HUES48 (cell line): Measurements from ENCODE around the gene ZNF723.

Experiments
- H3K27ac ChIP-seq: one replicate; pipeline ENCODE4 v1.7.0; 2013; ENCODE audit warnings: low read depth, low read length, inconsistent platforms
- H3K27me3 ChIP-seq: 2 replicates; pipeline ENCODE4 v1.6.1; 2013; ENCODE audit warnings: mild to moderate bottlenecking, low read length; ENCODE audit not compliant: control insufficient read depth, insufficient read depth
- H3K36me3 ChIP-seq: 2 replicates; pipeline ENCODE4 v1.6.1; 2013; ENCODE audit warnings: low read length; ENCODE audit not compliant: control insufficient read depth, insufficient read depth
- H3K4me1 ChIP-seq: 2 replicates; pipeline ENCODE4 v1.6.1; 2013; ENCODE audit warnings: mild to moderate bottlenecking, low read length; ENCODE audit not compliant: control insufficient read depth, insufficient read depth
- H3K4me3 ChIP-seq: 2 replicates; pipeline ENCODE4 v1.5.1; 2013; ENCODE audit warnings: mild to moderate bottlenecking, low read depth, low read length
- H3K9ac ChIP-seq: 2 replicates; pipeline ENCODE4 v1.6.1; 2013; ENCODE audit warnings: mild to moderate bottlenecking, low read depth, low read length, moderate library complexity
- H3K9me3 ChIP-seq: 2 replicates; pipeline ENCODE4 v1.6.1; 2013; ENCODE audit warnings: low read length; ENCODE audit not compliant: control insufficient read depth, insufficient read depth

The ZNF723 gene

DNA sequence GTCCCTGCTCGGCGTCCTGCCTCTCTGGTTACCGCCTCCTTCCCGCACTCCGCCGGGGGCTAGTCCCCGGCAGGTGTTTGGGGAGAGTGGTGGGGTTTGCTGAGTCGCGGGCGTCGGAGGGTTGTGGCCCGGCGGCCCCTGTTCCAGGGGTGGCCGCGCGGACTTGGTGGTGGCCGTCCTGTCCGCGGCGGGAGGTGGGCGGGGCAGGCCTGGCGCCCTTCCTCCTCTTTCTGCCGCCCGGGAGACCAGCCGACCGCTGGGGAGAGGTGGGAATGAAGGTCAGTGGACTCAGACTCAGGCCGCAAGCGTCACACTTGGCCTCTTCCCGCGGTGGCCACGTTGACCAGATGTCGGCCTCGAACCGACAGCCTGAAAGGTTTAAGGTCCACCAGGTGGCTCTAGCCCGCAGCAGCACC lies 61.8 kb downstream of the ZNF723 start:
- H3K27me3 ChIP-seq: no peaks in the 10 kb centered on the region
- no peak overlapping the region for H3K9ac ChIP-seq
- no peak overlapping the region for H3K27ac ChIP-seq
- H3K4me1 ChIP-seq: no peaks in the 10 kb centered on the region
- H3K36me3 ChIP-seq: no peaks in the 10 kb centered on the region
- H3K4me3 ChIP-seq: no peak overlapping the region
- peaks cover 86% of the 10 kb centered on the region for H3K9me3 ChIP-seq

DNA sequence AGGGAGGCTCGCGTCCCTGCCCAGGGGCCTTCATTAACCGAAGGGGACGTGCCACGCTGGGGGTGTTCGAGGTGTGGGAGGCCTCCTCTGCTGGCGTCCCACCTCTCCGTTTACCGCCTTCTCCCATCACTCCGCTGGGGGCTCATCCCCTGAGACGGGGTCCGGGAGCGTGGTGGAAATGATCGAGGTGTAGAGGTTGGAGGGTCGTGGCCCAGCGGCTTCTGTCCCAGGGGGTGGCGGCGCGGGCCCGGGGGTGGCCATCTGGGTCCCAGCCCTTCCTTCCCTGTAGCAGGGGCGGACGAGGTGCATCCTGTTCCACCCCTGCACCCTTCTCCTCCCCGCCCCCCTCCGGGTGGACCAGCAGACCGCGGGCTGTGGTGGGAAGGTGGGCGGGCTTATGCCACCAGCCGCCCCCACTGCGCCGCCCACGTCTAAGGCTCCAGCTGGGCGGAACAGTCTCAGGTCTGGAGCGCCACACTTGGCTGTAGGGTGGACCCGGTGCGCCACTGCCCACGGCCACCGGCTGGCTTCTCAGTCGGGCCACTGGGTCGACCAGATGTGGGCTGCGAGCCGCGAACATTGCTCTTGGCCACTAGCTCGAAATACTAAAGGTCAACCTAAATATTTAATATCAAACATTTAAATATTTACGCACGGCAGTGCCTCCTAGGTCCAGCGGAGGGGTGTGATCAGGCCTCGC lies 69.5 kb downstream of the ZNF723 start:
- H3K4me3 ChIP-seq: no peak overlapping the region
- H3K9me3 ChIP-seq: peaks cover 88% of the 10 kb centered on the region

More for the DNA sequence above, 69.5 kb downstream of the ZNF723 start:
- no peak overlapping the region for H3K9ac ChIP-seq
- H3K27ac ChIP-seq: no peak overlapping the region
- no peaks in the 10 kb centered on the region for H3K4me1 ChIP-seq
- no peaks in the 10 kb centered on the region for H3K27me3 ChIP-seq
- H3K36me3 ChIP-seq: no peaks in the 10 kb centered on the region
